GM23248 (cell line): ENCODE results near the gene MAP3K12. TPM values are rescaled to one million over a fixed set of nuclear protein-coding genes. Genes with fewer than 3 reads are reported as not detected.
"Not testable (repeated sequence)": the region's sequence is repeated elsewhere in the genome, so short reads cannot be mapped to it uniquely, and the experiment has no call there.

ENCODE experiments used
- DNase-seq: peaks from one replicate; pipeline ENCODE4 v3.0.0-alpha.2; 2015
- H2AFZ ChIP-seq: fragments of 200-600 bp; sonication (generic); 2 replicates; pipeline ENCODE4 v1.6.1; 2016; ENCODE audit warnings: antibody characterized with exemption
- H3F3A ChIP-seq: fragments of 200-600 bp; sonication (generic); 2 replicates; pipeline ENCODE4 v1.6.1; 2016; ENCODE audit warnings: mild to moderate bottlenecking, antibody characterized with exemption, mixed run types; ENCODE audit not compliant: insufficient read depth
- H3K27ac ChIP-seq: fragments of 200-600 bp; sonication (generic); 2 replicates; pipeline ENCODE4 v1.5.1; 2016; ENCODE audit warnings: mild to moderate bottlenecking
- H3K27me3 ChIP-seq: fragments of 200-600 bp; sonication (generic); replicated peaks from 2 replicates; pipeline ENCODE4 v1.6.1; 2016; ENCODE audit warnings: mild to moderate bottlenecking; ENCODE audit not compliant: insufficient read depth
- H3K36me3 ChIP-seq: fragments of 200-600 bp; sonication (generic); 2 replicates; pipeline ENCODE4 v1.6.1; 2016; ENCODE audit warnings: low read depth, mild to moderate bottlenecking
- H3K4me1 ChIP-seq: fragments of 200-600 bp; sonication (generic); 2 replicates; pipeline ENCODE4 v1.6.1; 2016; ENCODE audit warnings: mild to moderate bottlenecking; ENCODE audit not compliant: insufficient read depth
- H3K4me2 ChIP-seq: fragments of 200-600 bp; sonication (generic); one replicate; pipeline ENCODE4 v1.6.1; 2016; ENCODE audit warnings: mild to moderate bottlenecking; ENCODE audit not compliant: unreplicated experiment
- H3K4me3 ChIP-seq: fragments of 200-600 bp; sonication (generic); 2 replicates; pipeline ENCODE4 v1.5.1; 2016; ENCODE audit warnings: mild to moderate bottlenecking
- H3K79me2 ChIP-seq: fragments of 200-600 bp; sonication (generic); 2 replicates; pipeline ENCODE4 v1.6.1; 2016; ENCODE audit warnings: mild to moderate bottlenecking; ENCODE audit not compliant: insufficient read depth
- H3K9ac ChIP-seq: fragments of 200-600 bp; sonication (generic); 2 replicates; pipeline ENCODE4 v1.6.1; 2016; ENCODE audit warnings: mild to moderate bottlenecking
- H3K9me2 ChIP-seq: fragments of 200-600 bp; sonication (generic); 2 replicates; pipeline ENCODE4 v1.6.1; 2016; ENCODE audit warnings: mixed run types, mild to moderate bottlenecking, moderate library complexity; ENCODE audit not compliant: insufficient read depth
- H3K9me3 ChIP-seq: fragments of 200-600 bp; sonication (generic); one replicate; pipeline ENCODE4 v1.6.1; 2017; ENCODE audit warnings: low read depth
- H4K20me1 ChIP-seq: fragments of 200-600 bp; sonication (generic); 2 replicates; pipeline ENCODE4 v1.6.0; 2016; ENCODE audit not compliant: insufficient read depth
- EZH2 ChIP-seq: fragments of 200-600 bp; sonication (generic); IDR thresholded peaks from 2 replicates; pipeline ENCODE4 v1.6.1; 2018; ENCODE audit warnings: antibody characterized with exemption, mild to moderate bottlenecking; ENCODE audit not compliant: insufficient read depth, poor library complexity, severe bottlenecking
- EZH2phosphoT487 ChIP-seq: fragments of 200-600 bp; sonication (generic); IDR thresholded peaks from 2 replicates; pipeline ENCODE4 v1.6.1; 2018; ENCODE audit warnings: antibody characterized with exemption, moderate library complexity, mild to moderate bottlenecking, low read depth; ENCODE audit not compliant: insufficient read depth
- WGBS, 2 experiments: methylation state at CpG; one replicate each; pipeline ENCODE4 v1.1.6; 2015 to 2017; ENCODE audit warnings: low lambda C conversion rate in 2 of 2, low coverage in 1 of 2; ENCODE audit errors: missing lambda C conversion rate in 2 of 2; 5-methylcytosine and 5-hydroxymethylcytosine counted together
- in situ Hi-C: fragments of 300-500 bp; cut with MboI; formaldehyde crosslinking; loops from 2 replicates; pipeline ENCODE4 v1.15.0; 2020
- polyA plus RNA-seq: library from polyadenylated mRNA; unstranded; fragments of >200 nt; fragmentation: Nextera tagmentation; extraction: Ambion mirVana; gene quantifications from 2 replicates; pipeline ENCODE4 v1.2.1, GENCODE V29; 2016
- total RNA-seq: library from RNA; depleted of rRNA; stranded (reverse); fragments of >200 nt; shearing (Covaris generic); gene quantifications from 2 replicates; pipeline ENCODE4 v1.2.3, GENCODE V29; 2014

MAP3K12 gene
- total and polyA plus RNA-seq, 2 experiments from 2014 or later, result 8.7 to 37.4 TPM

DNA sequence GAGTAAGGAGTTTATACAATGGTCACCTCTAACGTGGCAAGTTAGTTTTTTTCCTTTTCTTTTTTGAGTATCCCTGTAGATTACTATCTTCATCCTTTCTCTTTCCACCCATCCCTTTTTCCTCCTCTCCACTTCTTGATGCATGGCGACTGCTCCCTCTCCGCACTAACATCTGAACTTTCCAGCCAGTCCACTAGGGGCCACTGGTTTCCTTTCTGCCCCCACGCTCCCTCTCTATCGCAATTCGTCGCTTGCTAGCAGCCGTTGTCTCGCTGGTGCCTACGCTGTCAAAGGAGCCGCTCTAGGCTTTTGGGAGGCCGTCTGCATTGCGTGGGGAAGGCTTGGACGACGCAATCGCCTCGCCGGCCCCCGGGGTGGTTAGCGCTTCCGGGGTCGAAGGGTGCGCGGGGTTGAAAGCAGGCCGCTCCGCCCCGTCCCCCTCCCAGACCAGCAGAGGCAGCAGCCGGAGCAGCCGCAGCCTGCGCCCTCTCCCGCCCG is 47.5 kb downstream of the MAP3K12 start, which contains the start of gene PCBP2:
Gene PCBP2 (plus strand): TSS at position 442 of the 498 bp plus-strand sequence. CDS start 2,699 bp downstream, outside the sequence.
- H3K9me3 ChIP-seq, result no peaks in the 10 kb centered on the region
- H3K36me3 ChIP-seq, result peaks cover 30% of the 10 kb centered on the region
- H3K9ac ChIP-seq, result peak within 1 kb of the TSS; percentile 99
- peak within 1 kb of the TSS; percentile 99 for H3K4me3 ChIP-seq
- H3K27me3 ChIP-seq, result no peaks in the 10 kb centered on the region
- peaks cover 30% of the 10 kb centered on the region for H4K20me1 ChIP-seq
- peak; percentile 100 for DNase-seq
- in situ Hi-C loops, result no loop called here
- H3K4me1 ChIP-seq, result peaks cover 14% of the 10 kb centered on the region
- peaks cover 45% of the 10 kb centered on the region for H3K79me2 ChIP-seq
- H3F3A ChIP-seq, result peaks cover 50% of the 10 kb centered on the region
- H3K4me2 ChIP-seq, result peak within 1 kb of the TSS; percentile 88
- H3K9me2 ChIP-seq, result no peaks in the 10 kb centered on the region
- peak within 1 kb of the TSS; percentile 92 for H3K27ac ChIP-seq
- TF ChIP-seq EZH2 (no peak), EZH2phosphoT487 (no peak)
- peak within 1 kb of the TSS; percentile 90 for H2AFZ ChIP-seq
- WGBS, 2 experiments, result 0 to 1% methylated on average over 19 to 30 of the region's 32 CpGs

DNA sequence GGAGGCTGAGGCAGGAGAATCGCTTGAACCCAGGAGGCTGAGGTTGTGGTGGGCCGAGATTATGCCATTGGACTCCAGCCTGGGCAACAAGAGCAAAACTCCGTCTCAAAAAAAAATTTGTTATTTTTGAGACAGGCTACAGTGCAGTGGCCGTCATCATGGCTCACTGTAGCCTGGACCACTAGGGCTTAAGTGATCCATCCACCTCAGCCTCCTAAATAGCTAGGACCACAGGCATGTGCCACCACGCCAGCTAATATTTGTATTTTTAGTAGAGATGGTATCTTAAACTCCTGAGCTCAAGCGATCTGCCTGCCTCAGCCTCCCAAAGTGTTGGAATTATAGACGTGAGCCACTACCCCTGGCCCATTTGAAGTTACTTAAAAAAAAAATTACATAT is 48.3 kb downstream of the MAP3K12 start:
- TF ChIP-seq EZH2phosphoT487 (no peak), EZH2 (no peak)
- Histone ChIP-seq H3K4me3 (no peak overlapping the region), H2AFZ (no peak overlapping the region), H3K9me2 (no peaks in the 10 kb centered on the region), H3K27me3 (no peaks in the 10 kb centered on the region), H4K20me1 (peaks cover 27% of the 10 kb centered on the region), H3K27ac (no peak overlapping the region), H3K4me1 (peaks cover 14% of the 10 kb centered on the region), H3K9ac (no peak overlapping the region), H3K79me2 (peaks cover 38% of the 10 kb centered on the region), H3K36me3 (peaks cover 22% of the 10 kb centered on the region), H3K9me3 (no peaks in the 10 kb centered on the region), H3K4me2 (no peak overlapping the region), H3F3A (peaks cover 45% of the 10 kb centered on the region)
- in situ Hi-C loops, result no loop called here
- WGBS, 2 experiments, result 95 to 97% methylated on average over 6 to 7 of the region's 7 CpGs
- DNase-seq, result no peak

DNA sequence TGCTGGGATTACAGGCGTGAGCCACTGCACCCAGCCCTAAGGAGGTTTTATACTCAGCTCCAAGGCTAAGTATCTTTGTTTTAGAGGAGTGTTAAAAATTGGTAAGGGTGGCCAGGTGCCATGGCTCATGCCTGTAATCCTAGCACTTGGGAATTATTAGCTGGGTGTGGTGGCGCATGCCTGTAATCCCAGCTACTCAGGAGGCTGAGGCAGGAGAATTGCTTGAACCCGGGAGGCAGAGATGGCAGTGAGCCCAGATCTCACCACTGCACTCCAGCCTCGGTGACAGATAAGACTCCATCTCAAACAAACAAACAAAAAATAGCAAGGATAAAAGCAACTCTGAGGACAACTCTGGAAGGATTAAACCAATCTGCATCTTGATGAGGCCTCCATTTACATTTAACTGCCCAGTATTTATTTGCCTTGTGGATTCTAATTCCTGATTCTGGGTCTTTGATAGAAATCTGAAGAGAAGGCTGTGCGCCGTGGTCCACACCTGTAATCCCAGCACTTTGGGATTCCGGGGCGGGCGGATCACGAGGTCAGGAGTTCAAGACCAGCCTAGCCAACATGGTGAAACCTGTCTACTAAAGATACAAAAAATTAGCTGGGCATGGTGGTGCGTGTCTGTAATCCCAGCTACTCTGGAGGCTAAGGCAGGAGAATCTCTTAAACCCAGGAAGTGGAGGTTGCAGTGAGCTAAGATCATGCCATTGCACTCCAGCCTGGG is 54.5 kb downstream of the MAP3K12 start:
- 88% methylated on average over 11 of the region's 11 CpGs for WGBS, 2 experiments
- H3K9ac ChIP-seq, in situ Hi-C loops, H3K27me3 ChIP-seq, H3K9me3 ChIP-seq, H3K4me3 ChIP-seq, H3F3A ChIP-seq, H2AFZ ChIP-seq, H3K36me3 ChIP-seq, H3K27ac ChIP-seq, H3K9me2 ChIP-seq, H4K20me1 ChIP-seq, DNase-seq, H3K4me2 ChIP-seq: not testable (repeated sequence)
- Histone ChIP-seq H3K4me1 (peaks cover 13% of the 10 kb centered on the region), H3K79me2 (peaks cover 43% of the 10 kb centered on the region)

DNA sequence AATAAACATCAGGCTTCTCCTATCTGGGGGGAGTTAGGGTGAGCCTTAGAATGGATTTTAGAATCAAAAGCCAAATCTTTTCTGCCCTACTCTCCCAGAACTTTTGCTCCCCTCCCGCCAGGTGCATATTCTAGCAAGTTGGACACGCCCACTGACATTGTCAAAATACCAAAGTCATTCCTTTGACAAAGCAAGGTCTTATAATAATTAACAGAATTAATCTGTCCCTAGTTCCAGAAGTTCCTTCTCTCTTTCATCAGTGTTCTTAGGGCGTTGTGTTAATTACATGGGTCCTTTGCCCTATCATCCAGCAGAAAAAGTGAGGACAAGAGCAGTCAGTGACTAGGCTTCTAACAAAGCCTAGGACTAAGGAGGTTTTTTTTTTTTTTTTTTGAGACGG is 55.3 kb downstream of the MAP3K12 start:
- no peaks in the 10 kb centered on the region for H4K20me1 ChIP-seq
- DNase-seq, result no peak
- H3K4me2 ChIP-seq, result peak overlapping the region; percentile 25
- H3K79me2 ChIP-seq, result peaks cover 43% of the 10 kb centered on the region
- H3K36me3 ChIP-seq, result peaks cover 10% of the 10 kb centered on the region; the same call in 1 of the 2 replicates
- no peak overlapping the region for H3K9ac ChIP-seq
- 94 to 97% methylated on average over 3 to 4 of the region's 4 CpGs for WGBS, 2 experiments
- no peaks in the 10 kb centered on the region for H3K27me3 ChIP-seq
- no peaks in the 10 kb centered on the region for H3K9me2 ChIP-seq
- H3F3A ChIP-seq, result peaks cover 4% of the 10 kb centered on the region; the same call in 1 of the 2 replicates
- H3K27ac ChIP-seq, result no peak overlapping the region
- no peaks in the 10 kb centered on the region for H3K9me3 ChIP-seq
- no peak overlapping the region for H3K4me3 ChIP-seq
- peaks cover 13% of the 10 kb centered on the region for H3K4me1 ChIP-seq
- no peak overlapping the region for H2AFZ ChIP-seq
- TF ChIP-seq EZH2, result no peak
- no peak for TF ChIP-seq EZH2phosphoT487
- in situ Hi-C loops, result no loop called here
